Sigmoid colon (tissue), 4 donors: ENCODE measurements around the gene CFHR3.
"Not testable (repeated sequence)": the region's sequence is repeated elsewhere in the genome, so short reads cannot be mapped to it uniquely, and the experiment has no call there.

Source experiments
- CTCF ChIP-seq, 4 experiments: fragments of 450-650 bp in 3 of 4; fragments of 200-600 bp in 1 of 4; IDR thresholded peaks; one replicate each; pipeline ENCODE4 v1.5.1; 2016 to 2019; ENCODE audit warnings: antibody characterized with exemption in 4 of 4, mild to moderate bottlenecking in 3 of 4, moderate library complexity in 2 of 4
- POLR2A ChIP-seq, 2 donors: fragments of 450-650 bp; IDR thresholded peaks; one replicate each; pipeline ENCODE4 v1.6.1; 2016; ENCODE audit warnings: antibody characterized with exemption in 2 of 2, mild to moderate bottlenecking in 2 of 2, moderate library complexity in 2 of 2
- POLR2AphosphoS5 ChIP-seq, 4 donors: sonication (generic); formaldehyde crosslinking; IDR thresholded peaks; one replicate each; pipeline ENCODE4 v1.6.1; 2017; ENCODE audit warnings: antibody characterized with exemption in 4 of 4

DNA sequence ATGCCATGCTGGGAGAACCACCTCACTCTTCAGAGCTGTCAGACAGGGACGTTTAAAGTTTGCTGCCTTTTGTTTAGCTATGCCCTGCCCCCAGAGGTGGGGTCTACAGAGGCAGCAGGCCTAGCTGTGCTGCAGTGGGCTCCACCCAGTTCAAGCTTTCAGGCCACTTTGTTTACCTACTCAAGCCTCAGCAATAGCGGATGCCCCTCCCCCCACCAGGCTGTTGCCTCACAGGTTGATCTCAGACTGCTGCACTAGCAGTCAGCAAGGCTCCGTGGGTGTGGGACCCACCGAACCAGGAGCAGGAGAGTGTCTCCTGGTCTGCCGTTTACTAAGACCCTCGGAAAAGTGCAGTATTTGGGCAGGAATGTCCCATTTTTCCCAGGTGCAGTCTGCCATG, 42.8 kb downstream of the CFHR3 start:
- not testable (repeated sequence) for TF ChIP-seq CTCF, POLR2AphosphoS5, POLR2A (IDR thresholded peaks at IDR 0.05)
